ENCODE measurements around the gene PPP2R3C. TPM values are rescaled to one million over a fixed set of nuclear protein-coding genes. Genes with fewer than 3 reads are reported as not detected.
A peak's percentile ranks its signal among the peaks of the same experiment; 100 is the strongest.
"Not testable (repeated sequence)": the region's sequence is repeated elsewhere in the genome, so short reads cannot be mapped to it uniquely, and the experiment has no call there.

The PPP2R3C gene
- polyA plus RNA-seq (ENCODE audit: insufficient read length in 12 of 12): 10 to 100 TPM in 11 of 12 donors, not detected in 1; 36.9 to 55.7 (median 49.0) TPM
- long read RNA-seq, donor 1, transcript PPP2R3C-201 (13 exons, 1,839 nt): major isoform, 7 of 14 reads
- long read RNA-seq, donor 1, partial matches to known transcripts: 5 of 14 reads
- long read RNA-seq, donor 1, other reads (novel, unspliced or antisense): 0 of 14 reads
- long read RNA-seq, donor 2, transcript PPP2R3C-217 (12 exons, 1,846 nt): major isoform, 10 of 18 reads
- long read RNA-seq, donor 2, partial matches to known transcripts: 5 of 18 reads
- long read RNA-seq, donor 2, other reads (novel, unspliced or antisense): 0 of 18 reads
- long read RNA-seq, donor 3, partial matches to known transcripts: 6 of 7 reads
- long read RNA-seq, donor 3, other reads (novel, unspliced or antisense): 0 of 7 reads
- long read RNA-seq, donor 4, partial matches to known transcripts: 0 of 4 reads
- long read RNA-seq, donor 4, other reads (novel, unspliced or antisense): 0 of 4 reads
- long read RNA-seq, donor 5, transcript PPP2R3C-201 (13 exons, 1,839 nt): major isoform, 9 of 15 reads
- long read RNA-seq, donor 5, partial matches to known transcripts: 0 of 15 reads
- long read RNA-seq, donor 5, other reads (novel, unspliced or antisense): 0 of 15 reads
- long read RNA-seq, donor 6, transcript PPP2R3C-217 (12 exons, 1,846 nt): major isoform, 5 of 15 reads
- long read RNA-seq, donor 6, partial matches to known transcripts: 5 of 15 reads
- long read RNA-seq, donor 6, other reads (novel, unspliced or antisense): 0 of 15 reads
- long read RNA-seq, donor 7, partial matches to known transcripts: 0 of 4 reads
- long read RNA-seq, donor 7, other reads (novel, unspliced or antisense): 0 of 4 reads
- long read RNA-seq, donor 8, transcript PPP2R3C-217 (12 exons, 1,846 nt): minor isoform, 5 of 18 reads
- long read RNA-seq, donor 8, transcript PPP2R3C-201 (13 exons, 1,839 nt): major isoform, 8 of 18 reads
- long read RNA-seq, donor 8, partial matches to known transcripts: 5 of 18 reads
- long read RNA-seq, donor 8, other reads (novel, unspliced or antisense): 0 of 18 reads
- long read RNA-seq, donor 9, transcript PPP2R3C-217 (12 exons, 1,846 nt): major isoform, 6 of 9 reads
- long read RNA-seq, donor 9, partial matches to known transcripts: 0 of 9 reads
- long read RNA-seq, donor 9, other reads (novel, unspliced or antisense): 0 of 9 reads
- long read RNA-seq, donor 10, transcript PPP2R3C-201 (13 exons, 1,839 nt): major isoform, 5 of 6 reads
- long read RNA-seq, donor 10, partial matches to known transcripts: 0 of 6 reads
- long read RNA-seq, donor 10, other reads (novel, unspliced or antisense): 0 of 6 reads
- long read RNA-seq, donor 11, transcript PPP2R3C-201 (13 exons, 1,839 nt): major isoform, 6 of 17 reads
- long read RNA-seq, donor 11, partial matches to known transcripts: 7 of 17 reads
- long read RNA-seq, donor 11, other reads (novel, unspliced or antisense): 0 of 17 reads

GRCh38 chr14:35121887-35122695 is at the start of gene PPP2R3C, which contains the start of gene PRORP:
PPP2R3C (minus strand) TSS chr14:35121990; CDS start chr14:35121959, 31 bp downstream.
PRORP (plus strand) TSS chr14:35122552; CDS start chr14:35123246, 694 bp downstream.
- peak; percentile 94 for DNase-seq

DNA sequence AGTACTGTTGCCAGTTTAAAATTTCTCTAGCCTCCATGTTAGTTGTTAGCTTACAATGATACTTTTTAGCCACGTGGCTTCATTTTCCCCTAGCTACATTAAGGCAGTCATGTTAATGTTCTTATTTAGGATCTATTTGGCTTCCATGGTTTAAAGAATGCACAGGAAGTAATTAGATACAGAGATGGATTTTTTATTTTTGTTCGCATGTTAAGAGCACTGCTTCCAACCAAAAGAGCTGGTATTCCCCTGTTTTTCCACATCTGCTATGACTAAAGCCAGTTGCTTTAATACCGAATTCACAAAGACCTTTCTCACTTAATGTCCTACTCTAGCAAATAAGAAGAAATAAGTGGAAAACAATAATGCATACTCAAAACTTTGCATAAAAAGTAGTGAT is 45.7 kb upstream of the PPP2R3C start:
- no peak for DNase-seq

GRCh38 chr14:35164849-35165248 is 43.1 kb upstream of the PPP2R3C start:
- no peak for DNase-seq

DNA sequence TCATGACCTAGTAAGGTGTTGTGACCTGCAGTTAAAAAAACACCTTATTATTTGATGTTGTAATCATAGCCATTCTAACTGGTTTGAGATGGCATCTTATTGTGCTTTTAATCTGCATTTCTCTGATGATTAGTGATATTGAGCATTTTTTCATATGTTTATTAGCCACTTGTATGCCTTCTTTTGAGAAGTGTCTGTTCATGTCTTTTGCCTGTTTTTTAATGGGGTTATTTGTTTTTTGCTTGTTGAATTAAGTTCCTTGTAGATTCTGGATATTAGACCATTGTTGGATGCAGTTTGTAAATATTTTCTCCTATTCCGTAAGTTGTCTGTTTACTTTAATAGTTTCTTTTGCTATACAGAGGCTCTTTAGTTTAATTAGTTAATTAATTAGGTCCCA is 41.6 kb upstream of the PPP2R3C start:
- DNase-seq: no peak

- DNase-seq: no peak
These were observed 39.4 kb upstream of the PPP2R3C start for GRCh38 chr14:35161231-35161630.

- DNase-seq: no peak
These were observed 38.1 kb upstream of the PPP2R3C start for GRCh38 chr14:35159742-35160409.

DNA sequence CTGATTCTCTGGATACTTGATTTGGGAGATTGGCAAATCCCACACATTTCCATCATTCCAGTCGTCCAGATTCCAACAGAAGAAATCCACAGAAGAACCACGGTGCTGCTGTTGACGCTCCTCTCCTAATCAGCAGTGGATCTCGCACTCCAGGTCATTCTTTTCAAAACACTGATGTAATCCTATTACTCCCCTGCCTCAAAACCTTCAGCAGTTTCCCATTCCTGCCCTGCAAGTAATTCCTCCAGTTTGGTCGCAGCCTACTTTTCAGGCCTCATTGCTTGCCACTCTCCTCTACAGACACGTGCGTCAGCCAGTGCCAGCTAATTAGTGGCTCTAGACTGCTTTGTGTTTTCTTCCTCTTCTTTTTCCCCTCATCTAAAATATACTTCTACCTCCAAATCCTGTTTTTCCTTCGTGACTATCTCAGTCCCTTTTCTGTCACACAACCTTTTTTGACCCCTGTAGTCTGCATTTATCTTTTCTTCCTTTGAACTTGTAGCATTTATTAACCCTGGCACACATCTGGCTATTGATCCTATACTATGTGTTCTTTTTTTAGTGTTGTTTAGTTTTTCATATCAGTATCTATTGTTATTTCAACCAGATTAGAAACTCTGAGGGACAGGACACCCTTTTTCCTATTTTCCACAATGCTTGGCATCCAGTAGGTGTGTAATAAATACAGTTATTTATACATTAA is 37.3 kb upstream of the PPP2R3C start:
- DNase-seq: no peak

- DNase-seq: no peak
These were observed 36.7 kb upstream of the PPP2R3C start for GRCh38 chr14:35158491-35158890.

DNA sequence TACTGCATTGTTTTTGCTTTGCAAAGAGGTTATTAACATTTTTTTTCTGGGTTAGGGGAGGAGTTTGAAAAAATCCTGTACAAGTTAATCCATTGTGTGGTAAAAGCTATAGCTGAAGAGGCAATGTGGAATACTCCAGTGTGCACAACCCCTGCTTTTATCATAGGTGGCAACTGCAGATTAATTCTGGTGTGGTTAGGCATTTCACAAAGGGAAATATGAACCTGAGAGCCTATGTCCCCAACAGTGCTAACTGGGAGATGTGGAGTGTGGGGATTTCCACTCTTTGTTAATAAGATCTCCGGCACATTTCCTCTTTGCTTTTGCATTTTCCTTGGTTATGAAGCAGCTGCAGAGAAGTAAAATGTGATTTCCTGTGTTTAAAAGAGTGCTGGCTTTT is 34.2 kb upstream of the PPP2R3C start:
- no peak for DNase-seq

DNA sequence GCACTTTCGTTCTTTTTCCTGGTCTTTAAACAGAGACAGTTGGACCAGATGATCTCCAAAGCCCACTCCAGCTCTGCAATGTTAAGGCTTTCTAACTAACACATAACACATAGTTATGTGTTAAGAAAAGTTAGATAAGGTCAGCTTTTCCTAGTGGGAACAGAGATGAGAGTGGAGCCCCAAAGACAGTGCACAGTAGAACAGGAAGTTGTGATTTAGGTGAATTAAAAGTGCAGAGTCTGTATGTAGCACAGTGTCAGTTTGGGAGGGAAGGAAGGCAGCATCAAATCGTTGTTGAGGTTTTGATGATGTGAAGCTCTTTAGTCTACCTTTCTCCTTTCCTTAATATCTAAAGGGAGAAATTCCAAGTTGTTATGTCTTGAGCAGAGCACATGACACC is 32.2 kb upstream of the PPP2R3C start:
- no peak for DNase-seq

GRCh38 chr14:35152531-35152930 is 30.7 kb upstream of the PPP2R3C start:
- DNase-seq: not testable (repeated sequence)

- no peak for DNase-seq
These were observed 27.4 kb upstream of the PPP2R3C start for GRCh38 chr14:35149239-35149638.

GRCh38 chr14:35147711-35148110 is 25.9 kb upstream of the PPP2R3C start:
- DNase-seq: no peak

DNA sequence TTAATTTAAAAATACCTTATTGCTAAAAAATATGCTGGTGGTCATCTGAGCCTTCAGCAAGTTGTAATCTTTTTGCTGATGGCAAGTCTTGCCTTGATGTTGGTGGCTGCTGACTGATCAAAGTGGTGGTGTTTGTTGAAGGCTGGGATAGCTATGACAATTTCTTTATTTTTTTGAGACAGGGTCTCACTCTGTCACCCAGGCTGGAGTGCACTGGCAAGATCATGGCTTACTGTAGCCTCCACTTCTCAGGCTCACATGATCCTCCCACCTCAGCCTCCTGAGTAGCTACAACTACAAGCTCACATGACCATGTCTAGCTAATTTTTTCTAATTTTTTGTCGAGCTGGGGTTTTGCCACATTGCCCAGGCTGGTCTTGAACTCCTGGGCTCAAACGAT is 25.4 kb upstream of the PPP2R3C start:
- no peak for DNase-seq

GRCh38 chr14:35146711-35147149 is 24.9 kb upstream of the PPP2R3C start:
- DNase-seq: no peak

- no peak for DNase-seq
These were observed 22.2 kb upstream of the PPP2R3C start for GRCh38 chr14:35144029-35144428.

GRCh38 chr14:35140718-35141581 is 19.2 kb upstream of the PPP2R3C start:
- no peak for DNase-seq

GRCh38 chr14:35138585-35138984 is 16.8 kb upstream of the PPP2R3C start:
- DNase-seq: no peak

All from muscle of arm (tissue), 14 donors.